Activated T-cell treated with anti-CD3 and anti-CD28 coated beads, Interleukin-2, amount 50 U/mL, for 24 hours (primary cell): ENCODE data around the gene NAPSA.

Source experiments
- DNase-seq: peaks from one replicate; pipeline ENCODE4 v3.0.0-alpha.2; 2020
- H3K27ac Mint-ChIP-seq: 2 replicates; pipeline ENCODE4 v1.8.0; 2020; ENCODE audit warnings: mild to moderate bottlenecking, mixed read lengths
- H3K27me3 Mint-ChIP-seq: 2 replicates; pipeline ENCODE4 v1.8.0; 2020; ENCODE audit warnings: mixed read lengths
- H3K36me3 Mint-ChIP-seq: 2 replicates; pipeline ENCODE4 v1.8.0; 2020; ENCODE audit warnings: low read depth, mixed read lengths
- H3K4me1 Mint-ChIP-seq: 2 replicates; pipeline ENCODE4 v1.8.0; 2020; ENCODE audit warnings: low read depth, mixed read lengths
- H3K4me3 Mint-ChIP-seq: 2 replicates; pipeline ENCODE4 v1.8.0; 2020; ENCODE audit warnings: mild to moderate bottlenecking, moderate library complexity, mixed read lengths
- H3K9me3 Mint-ChIP-seq: 2 replicates; pipeline ENCODE4 v1.8.0; 2020; ENCODE audit warnings: mixed read lengths

Gene NAPSA

DNA sequence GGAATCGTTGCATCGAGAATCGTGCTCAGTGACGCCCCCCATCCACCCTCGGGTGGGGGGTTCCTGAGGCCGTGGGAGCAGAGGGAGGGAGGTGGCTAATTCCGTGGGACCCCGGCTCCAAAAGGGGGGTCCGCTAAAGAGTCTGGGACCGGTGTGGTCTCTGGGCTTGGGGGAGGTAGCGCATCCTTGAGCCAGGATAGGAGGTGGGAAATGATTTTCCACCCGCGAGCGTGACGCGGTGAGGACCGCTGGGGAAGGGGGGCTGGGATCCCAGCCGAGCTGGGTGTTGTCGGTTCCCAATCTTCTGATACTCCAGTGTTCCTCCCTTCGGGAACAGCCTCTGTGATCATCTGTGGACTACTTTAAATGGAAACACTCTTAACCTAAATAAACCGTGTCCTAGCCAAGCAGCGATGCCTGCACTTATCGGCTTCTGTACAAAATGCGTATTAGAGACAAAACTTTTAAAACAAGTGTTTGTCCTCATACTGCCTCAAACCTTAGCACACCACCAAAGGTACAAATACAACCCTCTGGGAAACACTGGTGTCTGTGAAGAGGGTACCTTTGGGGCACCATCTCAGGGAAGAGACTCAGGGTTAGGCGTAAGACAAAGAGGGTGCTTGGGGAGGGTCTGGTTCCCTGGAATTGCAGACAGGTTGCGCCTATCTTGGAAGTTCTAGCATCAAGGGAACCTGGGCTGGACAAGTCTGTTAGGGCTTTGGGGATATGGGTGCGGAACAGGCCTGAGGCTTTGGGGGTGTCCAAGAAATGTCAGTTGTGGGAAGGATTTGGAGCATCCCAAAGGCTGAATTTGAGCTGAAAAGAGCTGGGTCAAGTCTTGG, 52.2 kb downstream of the NAPSA start:
- no peak overlapping the region for H3K27ac Mint-ChIP-seq
- H3K4me1 Mint-ChIP-seq = peaks cover 17% of the 10 kb centered on the region
- no peaks in the 10 kb centered on the region for H3K36me3 Mint-ChIP-seq
- H3K27me3 Mint-ChIP-seq = peaks cover 84% of the 10 kb centered on the region
- no peak for DNase-seq
- H3K4me3 Mint-ChIP-seq = no peak overlapping the region
- H3K9me3 Mint-ChIP-seq = no peaks in the 10 kb centered on the region

DNA sequence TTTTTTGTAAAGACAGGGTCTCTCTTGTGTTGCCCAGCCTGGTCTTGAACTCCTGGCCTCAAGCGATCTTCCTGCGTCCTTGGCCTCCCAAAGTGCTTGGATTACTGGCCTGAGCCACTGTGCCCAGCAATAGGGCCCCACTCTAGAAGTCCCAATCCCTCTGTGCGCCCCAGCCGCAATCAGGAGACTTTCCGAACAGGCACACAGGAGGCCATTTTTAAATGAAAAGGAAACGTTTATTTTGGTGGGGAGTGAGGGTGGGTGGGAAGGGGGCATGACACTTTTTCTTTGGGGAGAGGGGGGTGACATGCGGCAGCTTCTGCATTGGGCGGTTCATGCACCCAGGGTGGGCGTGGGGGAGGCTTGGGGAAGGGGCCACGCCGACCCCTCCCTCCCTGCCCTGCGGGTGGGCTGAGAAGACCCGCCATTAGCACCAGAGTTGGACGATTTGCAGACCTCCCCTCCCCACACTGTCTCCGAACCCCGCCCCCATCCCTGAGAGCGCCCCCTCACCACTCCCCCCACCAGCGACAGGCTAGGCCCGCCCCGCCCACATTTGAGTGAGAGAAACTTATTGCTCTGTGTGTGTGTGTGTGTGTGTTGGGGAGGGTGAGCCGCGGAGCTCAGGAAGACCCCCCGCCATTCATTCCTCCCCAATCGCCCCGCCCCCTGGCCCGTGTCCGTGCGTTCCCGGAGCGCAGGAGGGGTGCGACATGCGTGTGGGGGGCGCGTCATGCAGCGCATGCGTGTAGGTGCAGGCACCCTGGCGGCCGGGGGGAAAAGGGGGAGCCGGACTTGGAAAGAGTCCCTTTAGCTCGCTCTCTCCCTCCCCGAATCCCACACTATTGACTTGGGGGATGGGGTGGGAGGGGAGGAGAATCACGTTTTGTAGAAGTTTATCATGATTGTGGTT, 53.5 kb downstream of the NAPSA start:
- DNase-seq = no peak
- Mint-ChIP-seq H3K27me3 (peaks cover 81% of the 10 kb centered on the region), H3K27ac (no peak overlapping the region), H3K4me3 (no peak overlapping the region), H3K9me3 (no peaks in the 10 kb centered on the region), H3K36me3 (no peaks in the 10 kb centered on the region), H3K4me1 (peaks cover 17% of the 10 kb centered on the region)

DNA sequence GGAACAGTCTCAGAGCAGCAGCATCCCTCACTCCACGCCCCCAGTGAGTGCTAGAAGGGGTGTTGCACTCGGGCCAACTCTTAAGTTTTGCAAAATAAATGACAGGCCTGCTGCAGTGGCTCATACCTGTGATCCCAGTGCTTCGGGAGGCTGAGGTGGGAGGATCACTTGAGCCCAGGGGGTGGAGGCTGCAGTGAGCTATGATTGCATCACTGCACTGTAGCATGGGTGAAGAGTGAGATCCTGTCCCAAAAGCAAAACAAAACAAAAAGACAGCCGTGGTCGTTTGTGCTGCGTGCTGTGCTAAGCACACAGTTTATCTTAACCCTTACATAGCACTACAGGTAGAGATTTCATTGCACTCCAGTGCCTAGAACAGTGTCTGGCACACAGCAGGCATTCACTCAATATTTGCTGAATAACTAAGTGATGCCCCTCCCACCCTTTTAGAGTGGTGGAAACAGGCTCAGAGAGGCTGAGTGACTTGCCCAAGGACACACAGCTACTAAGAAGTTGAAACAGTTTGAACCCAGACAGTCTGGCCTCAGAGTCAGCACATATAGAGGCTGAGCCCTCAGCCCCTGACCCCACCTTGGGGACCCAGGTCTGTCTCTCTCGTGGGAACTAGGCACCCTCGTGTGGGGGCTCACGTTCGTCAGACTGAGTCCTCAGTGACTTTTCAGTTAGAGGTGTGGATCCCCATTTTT, 54.5 kb downstream of the NAPSA start:
- H3K27me3 Mint-ChIP-seq = peaks cover 82% of the 10 kb centered on the region
- H3K4me3 Mint-ChIP-seq = no peak overlapping the region
- no peak for DNase-seq
- H3K4me1 Mint-ChIP-seq = peaks cover 13% of the 10 kb centered on the region
- H3K9me3 Mint-ChIP-seq = no peaks in the 10 kb centered on the region
- H3K27ac Mint-ChIP-seq = no peak overlapping the region
- no peaks in the 10 kb centered on the region for H3K36me3 Mint-ChIP-seq

DNA sequence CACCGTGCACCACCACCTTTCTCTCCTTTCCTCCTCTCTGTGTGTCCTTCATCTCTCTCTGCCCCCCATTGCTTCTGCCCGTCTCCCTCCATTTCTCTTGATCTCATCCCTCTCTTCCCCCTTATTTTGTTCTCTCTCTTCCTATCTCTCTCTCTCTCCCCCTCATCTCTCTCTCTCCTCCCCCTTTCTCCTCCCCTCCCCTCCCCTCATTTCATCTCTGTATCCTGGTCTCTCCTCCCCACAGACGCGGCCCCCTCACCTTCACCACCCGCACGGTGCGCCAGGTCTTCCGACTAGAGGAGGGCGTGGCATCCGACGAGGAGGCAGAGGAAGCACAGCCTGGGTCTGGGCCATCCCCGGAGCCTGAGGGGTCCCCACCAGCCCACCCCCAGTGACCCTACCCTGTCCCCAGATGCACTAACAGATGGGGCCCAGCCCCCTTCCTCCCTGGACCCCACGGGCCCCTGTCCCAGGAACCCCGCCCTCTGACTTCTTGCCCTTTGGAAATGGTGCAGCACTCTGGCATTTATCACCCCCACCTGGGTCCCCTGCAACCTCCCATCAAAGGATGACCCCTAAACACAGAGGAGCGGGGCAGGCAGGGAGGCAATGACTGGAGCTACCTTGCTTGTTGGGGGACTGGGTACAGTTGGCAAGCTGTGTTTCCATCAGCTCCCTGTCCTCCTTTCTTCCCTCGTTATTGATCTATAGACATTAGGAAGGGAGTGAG, 55.9 kb downstream of the NAPSA start:
- no peak overlapping the region for H3K27ac Mint-ChIP-seq
- peaks cover 6% of the 10 kb centered on the region for H3K4me1 Mint-ChIP-seq
- H3K9me3 Mint-ChIP-seq = no peaks in the 10 kb centered on the region
- no peak for DNase-seq
- H3K27me3 Mint-ChIP-seq = peaks cover 82% of the 10 kb centered on the region
- H3K36me3 Mint-ChIP-seq = no peaks in the 10 kb centered on the region
- no peak overlapping the region for H3K4me3 Mint-ChIP-seq

DNA sequence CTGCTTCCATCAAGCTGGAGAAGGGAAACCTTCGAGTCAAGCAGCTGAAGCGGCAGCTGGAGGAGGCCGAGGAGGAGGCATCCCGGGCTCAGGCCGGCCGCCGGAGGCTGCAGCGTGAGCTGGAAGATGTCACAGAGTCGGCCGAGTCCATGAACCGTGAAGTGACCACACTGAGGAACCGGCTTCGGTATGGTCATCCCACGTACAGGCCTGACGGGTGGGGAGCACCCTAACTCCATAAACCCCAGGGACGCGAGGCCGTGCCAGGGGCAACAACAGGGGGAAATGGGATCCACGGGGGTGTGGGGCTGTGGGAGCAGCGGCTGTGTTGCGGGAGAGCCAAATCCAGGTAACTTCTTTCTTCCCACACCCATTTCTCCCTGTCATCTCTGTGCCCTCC, 56.4 kb downstream of the NAPSA start:
- Mint-ChIP-seq H3K9me3 (no peaks in the 10 kb centered on the region), H3K27ac (no peak overlapping the region), H3K27me3 (peaks cover 79% of the 10 kb centered on the region), H3K36me3 (no peaks in the 10 kb centered on the region), H3K4me1 (peaks cover 4% of the 10 kb centered on the region), H3K4me3 (no peak overlapping the region)
- no peak for DNase-seq
